K562 (cell line): ENCODE measurements around the gene DEDD2. TPM values are rescaled to one million over a fixed set of nuclear protein-coding genes. Genes with fewer than 3 reads are reported as not detected.

Experiments used
- ARNT ChIP-seq, 2 experiments: fragments of 450-650 bp; IDR thresholded peaks; 2 replicates each; pipeline ENCODE4 v1.6.1; 2016; ENCODE audit warnings: mild to moderate bottlenecking in 1 of 2
- CREBBP ChIP-seq: IDR thresholded peaks from one replicate; pipeline ENCODE4 v1.6.1; 2012; ENCODE audit warnings: low read depth, mild to moderate bottlenecking, control low read depth, inconsistent platforms, low read length
- ELK1 ChIP-seq: sonication (generic); formaldehyde crosslinking; IDR thresholded peaks from 2 replicates; pipeline ENCODE4 v1.8.1; 2022; ENCODE audit warnings: missing genetic modification reagents
- EP400 ChIP-seq: fragments of 450-650 bp; IDR thresholded peaks from 2 replicates; pipeline ENCODE4 v1.6.1; 2017; ENCODE audit warnings: antibody characterized with exemption, mild to moderate bottlenecking, moderate library complexity
- ETS1 ChIP-seq: conservative IDR thresholded peaks from 2 replicates; pipeline ENCODE4 v1.6.1; 2011; ENCODE audit warnings: low read depth, mild to moderate bottlenecking, low read length; ENCODE audit not compliant: control insufficient read depth
- ETV1 ChIP-seq: fragments of 450-650 bp; conservative IDR thresholded peaks from 2 replicates; pipeline ENCODE4 v1.6.1; 2016; ENCODE audit warnings: missing genetic modification characterization, control low read depth, low read depth, missing compliant biosample characterization
- MEIS2 ChIP-seq: fragments of 450-650 bp; IDR thresholded peaks from 2 replicates; pipeline ENCODE4 v1.6.1; 2014; ENCODE audit warnings: mild to moderate bottlenecking; ENCODE audit not compliant: partially characterized antibody
- NCOA1 ChIP-seq: fragments of 450-650 bp; IDR thresholded peaks from 2 replicates; pipeline ENCODE4 v1.6.1; 2016; ENCODE audit warnings: low read depth
- NCOA4 ChIP-seq: fragments of 450-650 bp; IDR thresholded peaks from 2 replicates; pipeline ENCODE4 v1.6.1; 2018; ENCODE audit warnings: mild to moderate bottlenecking; ENCODE audit not compliant: partially characterized antibody
- NFIC ChIP-seq: fragments of 450-650 bp; IDR thresholded peaks from 2 replicates; pipeline ENCODE4 v1.6.1; 2017; ENCODE audit warnings: mild to moderate bottlenecking, inconsistent platforms
- OTX1 ChIP-seq: fragments of 450-650 bp; formaldehyde crosslinking; IDR thresholded peaks from 2 replicates; pipeline ENCODE4 v1.4.0; 2022; ENCODE audit warnings: mild to moderate bottlenecking
- PCBP2 ChIP-seq: fragments of 200-400 bp; formaldehyde crosslinking; IDR thresholded peaks from 2 replicates; pipeline ENCODE4 v1.6.1; 2018; ENCODE audit warnings: low read length, low read depth, mild to moderate bottlenecking, moderate library complexity; ENCODE audit not compliant: poor library complexity, severe bottlenecking
- PHF21A ChIP-seq: fragments of 450-650 bp; IDR thresholded peaks from 2 replicates; pipeline ENCODE4 v1.6.1; 2017; ENCODE audit warnings: low read depth, borderline replicate concordance
- RNF2 ChIP-seq: sonication (generic); IDR thresholded peaks from 2 replicates; pipeline ENCODE4 v1.6.1; 2016
- STAT5B ChIP-seq: fragments of 250-450 bp; sonication (Bioruptor Pico); IDR thresholded peaks from 2 replicates; pipeline ENCODE4 v1.8.0; 2021; ENCODE audit warnings: mild to moderate bottlenecking, inconsistent platforms
- TFAM ChIP-seq: fragments of 250-450 bp; sonication (Bioruptor Pico); conservative IDR thresholded peaks from 2 replicates; pipeline ENCODE4 v1.5.0; 2021; ENCODE audit warnings: mild to moderate bottlenecking, moderate library complexity
- ZC3H8 ChIP-seq: fragments of 450-650 bp; IDR thresholded peaks from 2 replicates; pipeline ENCODE4 v1.6.1; 2017
- ZFX ChIP-seq: sonication (generic); formaldehyde crosslinking; IDR thresholded peaks from 2 replicates; pipeline ENCODE4 v1.8.0; 2022; ENCODE audit warnings: mild to moderate bottlenecking, missing genetic modification reagents, moderate library complexity
- ZNF311 ChIP-seq: fragments of 250-450 bp; sonication (Bioruptor Pico); IDR thresholded peaks from 2 replicates; pipeline ENCODE4 v1.4.0; 2020; ENCODE audit warnings: mild to moderate bottlenecking, moderate library complexity
- ZNF384 ChIP-seq: IDR thresholded peaks from 2 replicates; pipeline ENCODE4 v1.6.1; 2012; ENCODE audit warnings: low read depth, low read length, improper control_type of control experiment
- ZNF583 ChIP-seq: fragments of 250-450 bp; sonication (Bioruptor Pico); IDR thresholded peaks from 2 replicates; pipeline ENCODE4 v1.4.0; 2020
- ZNF764 ChIP-seq: fragments of 250-450 bp; sonication (Bioruptor Pico); IDR thresholded peaks from 2 replicates; pipeline ENCODE4 v1.4.0; 2020; ENCODE audit warnings: low read depth, mild to moderate bottlenecking, moderate library complexity
- ZNF766 ChIP-seq: fragments of 200-800 bp; sonication (Bioruptor generic); conservative IDR thresholded peaks from 2 replicates; pipeline ENCODE4 v1.6.1; 2016; ENCODE audit warnings: missing genetic modification characterization, missing compliant biosample characterization
- ZNF79 ChIP-seq: fragments of 250-450 bp; sonication (Bioruptor Pico); IDR thresholded peaks from 2 replicates; pipeline ENCODE4 v1.4.0; 2020; ENCODE audit warnings: low read depth, mild to moderate bottlenecking, moderate library complexity
- polyA plus RNA-seq, 8 experiments: library from polyadenylated mRNA; depleted of rRNA in 4 of 8; stranded (reverse) in 5 of 8; unstranded in 3 of 8; fragments of >200 nt; fragmentation: Nextera tagmentation in 2 of 8; fragmentation: Illumina TruSeq in 1 of 8; extraction: Ambion mirVana in 2 of 8; extraction: Trizol in 1 of 8; gene quantifications; 2 replicates each; pipeline versions ENCODE4 v1.2.1 to v1.2.3, GENCODE V29; 2011 to 2014; ENCODE audit warnings: inconsistent platforms in 1 of 8, missing spikeins in 1 of 8
- total RNA-seq, 7 experiments: library from RNA; depleted of rRNA in 6 of 7; stranded (reverse); fragments of >200 nt in 6 of 7; fragmentation: Illumina TruSeq in 2 of 7; extraction: Trizol in 2 of 7; gene quantifications; 2 replicates each; pipeline versions ENCODE4 v1.2.1 to v1.2.3, GENCODE V29; 2011 to 2021; ENCODE audit warnings: low replicate concordance in 1 of 7
- TF ChIP-seq, protein P1 (sequence below): fragments of 450-650 bp; IDR thresholded peaks from 2 replicates; pipeline ENCODE4 v1.7.1; 2018; ENCODE audit warnings: mild to moderate bottlenecking, low read depth; ENCODE audit not compliant: partially characterized antibody
- TF ChIP-seq, protein P2 (sequence below): fragments of 250-450 bp; sonication (Bioruptor Pico); IDR thresholded peaks from 2 replicates; pipeline ENCODE4 v1.8.0; 2021; ENCODE audit warnings: moderate library complexity, mild to moderate bottlenecking, inconsistent platforms

The DEDD2 gene
- total and polyA plus RNA-seq, 9 of the 15 experiments (the other 6 are each of a cell fraction or from before 2014, with no cell fraction given): 4.3 to 43.0 (median 29.2) TPM

GRCh38 chr19:42216653-42217519 lies 591 bp downstream of the DEDD2 start (continued):
- TF ChIP-seq RNF2 (no peak), PCBP2 (no peak), ETV1 (no peak), ZNF764 (CRISPR knock-in tag) (no peak), EP400 (no peak), TFAM (no peak), NFIC (peak; percentile 39; the same call in 1 of the 2 replicates), ZNF766 (CRISPR knock-in tag) (no peak), ARNT (IDR thresholded peaks at IDR 0.05) (no peak), ETS1 (peak; percentile 36), ZFX (CRISPR knock-in tag) (peak; percentile 50), NCOA4 (no peak), NCOA1 (no peak), MEIS2 (no peak), STAT5B (CRISPR knock-in tag) (no peak), ZC3H8 (no peak), ZNF384 (no peak), CREBBP (no peak), OTX1 (CRISPR knock-in tag) (no peak), ELK1 (CRISPR knock-in tag) (no peak), PHF21A (no peak), ZNF311 (CRISPR knock-in tag) (no peak), ZNF583 (no peak), ZNF79 (CRISPR knock-in tag) (no peak)
- TF ChIP-seq, protein P1, sequence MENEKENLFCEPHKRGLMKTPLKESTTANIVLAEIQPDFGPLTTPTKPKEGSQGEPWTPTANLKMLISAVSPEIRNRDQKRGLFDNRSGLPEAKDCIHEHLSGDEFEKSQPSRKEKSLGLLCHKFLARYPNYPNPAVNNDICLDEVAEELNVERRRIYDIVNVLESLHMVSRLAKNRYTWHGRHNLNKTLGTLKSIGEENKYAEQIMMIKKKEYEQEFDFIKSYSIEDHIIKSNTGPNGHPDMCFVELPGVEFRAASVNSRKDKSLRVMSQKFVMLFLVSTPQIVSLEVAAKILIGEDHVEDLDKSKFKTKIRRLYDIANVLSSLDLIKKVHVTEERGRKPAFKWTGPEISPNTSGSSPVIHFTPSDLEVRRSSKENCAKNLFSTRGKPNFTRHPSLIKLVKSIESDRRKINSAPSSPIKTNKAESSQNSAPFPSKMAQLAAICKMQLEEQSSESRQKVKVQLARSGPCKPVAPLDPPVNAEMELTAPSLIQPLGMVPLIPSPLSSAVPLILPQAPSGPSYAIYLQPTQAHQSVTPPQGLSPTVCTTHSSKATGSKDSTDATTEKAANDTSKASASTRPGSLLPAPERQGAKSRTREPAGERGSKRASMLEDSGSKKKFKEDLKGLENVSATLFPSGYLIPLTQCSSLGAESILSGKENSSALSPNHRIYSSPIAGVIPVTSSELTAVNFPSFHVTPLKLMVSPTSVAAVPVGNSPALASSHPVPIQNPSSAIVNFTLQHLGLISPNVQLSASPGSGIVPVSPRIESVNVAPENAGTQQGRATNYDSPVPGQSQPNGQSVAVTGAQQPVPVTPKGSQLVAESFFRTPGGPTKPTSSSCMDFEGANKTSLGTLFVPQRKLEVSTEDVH: no peak
- TF ChIP-seq, protein P2, sequence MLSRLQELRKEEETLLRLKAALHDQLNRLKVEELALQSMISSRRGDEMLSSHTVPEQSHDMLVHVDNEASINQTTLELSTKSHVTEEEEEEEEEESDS (CRISPR knock-in tag): no peak
